SK-N-MC (cell line): ENCODE results near the gene AHCYL1.

Experiments used
- DNase-seq: peaks from one replicate; pipeline ENCODE4 v3.0.0-alpha.2; 2011; ENCODE audit warnings: low read depth, low spot score
- H3K27ac ChIP-seq: fragments of 200-600 bp; sonication (generic); 2 replicates; pipeline ENCODE4 v1.5.1; 2016; ENCODE audit warnings: mixed run types
- H3K36me3 ChIP-seq: fragments of 200-600 bp; sonication (generic); 2 replicates; pipeline ENCODE4 v1.6.1; 2017; ENCODE audit warnings: antibody characterized with exemption, low read length, mixed read lengths; ENCODE audit not compliant: insufficient read depth
- H3K4me3 ChIP-seq: fragments of 200-600 bp; sonication (generic); 2 replicates; pipeline ENCODE4 v1.5.1; 2016
- H3K9ac ChIP-seq: fragments of 200-600 bp; sonication (generic); 2 replicates; pipeline ENCODE4 v1.8.0; 2017; ENCODE audit warnings: mixed run types, mixed read lengths; ENCODE audit not compliant: insufficient read length
- H3K9me3 ChIP-seq: fragments of 200-600 bp; sonication (generic); 2 replicates; pipeline ENCODE4 v1.6.1; 2017; ENCODE audit warnings: low read depth, mild to moderate bottlenecking, antibody characterized with exemption, low read length, moderate library complexity, mixed read lengths
- EZH2 ChIP-seq: fragments of 200-600 bp; sonication (generic); IDR thresholded peaks from one replicate; pipeline ENCODE4 v1.6.1; 2017; ENCODE audit warnings: antibody characterized with exemption
- FOXP2 ChIP-seq: optimal IDR thresholded peaks from 2 replicates; pipeline ENCODE3; 2011; ENCODE audit warnings: mild to moderate bottlenecking, moderate library complexity; ENCODE audit not compliant: insufficient read depth; ENCODE audit errors: extremely low read length, control extremely low read depth
- POLR2AphosphoS5 ChIP-seq: IDR thresholded peaks from 2 replicates; pipeline ENCODE4 v1.6.1; 2012; ENCODE audit warnings: mild to moderate bottlenecking, low read depth, low read length, borderline replicate concordance

Gene AHCYL1

DNA sequence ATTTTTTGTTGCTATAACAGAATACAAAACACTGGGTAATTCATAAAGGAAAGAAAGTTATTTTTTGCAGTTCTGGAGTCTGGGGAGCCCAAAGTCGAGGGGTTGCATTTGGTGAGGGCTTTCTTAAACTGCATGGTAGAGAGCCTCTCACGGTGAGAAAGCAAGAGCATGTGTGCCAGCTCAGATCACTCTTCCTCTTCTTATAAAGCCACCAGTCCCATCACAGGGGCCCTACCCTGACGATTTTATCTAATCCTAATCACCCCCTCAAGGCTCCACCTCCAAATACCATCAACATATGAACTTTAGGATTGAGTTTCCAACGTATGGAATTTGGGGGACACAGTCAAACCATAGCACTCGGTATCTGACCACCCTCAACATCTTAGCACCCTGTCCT is 48.9 kb downstream of the AHCYL1 start:
- no peak for DNase-seq
- H3K27ac ChIP-seq: no peak overlapping the region
- no peak overlapping the region for H3K4me3 ChIP-seq
- H3K36me3 ChIP-seq: peaks cover 17% of the 10 kb centered on the region
- TF ChIP-seq POLR2AphosphoS5 (no peak), FOXP2 (no peak), EZH2 (no peak)
- no peaks in the 10 kb centered on the region for H3K9me3 ChIP-seq
- H3K9ac ChIP-seq: no peak overlapping the region

DNA sequence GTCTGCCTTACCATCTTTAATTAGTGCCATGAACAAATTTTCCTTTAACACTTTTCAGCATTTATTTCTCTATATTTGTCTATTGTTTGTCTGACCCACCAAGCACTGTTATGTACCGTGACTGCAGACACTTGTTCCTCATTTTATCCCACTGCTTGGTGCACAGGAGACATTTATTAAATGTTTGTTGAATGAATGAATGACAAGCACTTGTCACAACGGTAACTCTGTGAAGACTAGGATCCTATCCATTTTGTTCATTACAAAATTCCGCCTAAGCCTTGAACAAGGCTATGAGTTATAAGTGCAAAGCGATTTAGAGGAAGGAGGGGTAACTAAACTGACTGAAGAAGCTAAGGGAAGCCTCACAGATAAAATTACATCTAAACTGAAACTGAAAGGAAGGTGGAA is 49.5 kb downstream of the AHCYL1 start:
- H3K27ac ChIP-seq: peak overlapping the region; percentile 87

GRCh38 chr1:110034451-110035235 is 50.1 kb downstream of the AHCYL1 start, which contains the start of gene STRIP1:
Gene STRIP1, plus strand, starts transcription at chr1:110034624. Its CDS starts 14 bp downstream, at chr1:110034638.
- peak within 1 kb of the TSS; percentile 98 for H3K9ac ChIP-seq
- peak within 1 kb of the TSS; percentile 87 for H3K27ac ChIP-seq
- H3K36me3 ChIP-seq: peaks cover 29% of the 10 kb centered on the region
- peak within 1 kb of the TSS; percentile 98 for H3K4me3 ChIP-seq
- no peaks in the 10 kb centered on the region for H3K9me3 ChIP-seq
- TF ChIP-seq EZH2 (no peak), POLR2AphosphoS5 (peak; percentile 80)
- peak; percentile 88 for DNase-seq

More for the DNA sequence above, 49.5 kb downstream of the AHCYL1 start:
- Histone ChIP-seq H3K9ac (peak overlapping the region; percentile 87), H3K9me3 (no peaks in the 10 kb centered on the region), H3K36me3 (peaks cover 23% of the 10 kb centered on the region), H3K4me3 (peak overlapping the region; percentile 98)
- no peak for TF ChIP-seq FOXP2
- no peak for TF ChIP-seq EZH2
- no peak for TF ChIP-seq POLR2AphosphoS5
- no peak for DNase-seq

- no peak overlapping the region for H3K27ac ChIP-seq
- TF ChIP-seq POLR2AphosphoS5 (no peak), FOXP2 (no peak), EZH2 (no peak)
- DNase-seq: no peak
Measured at GRCh38 chr1:110035236-110035752, 50.7 kb downstream of the AHCYL1 start.

GRCh38 chr1:110038271-110038670 is 53.7 kb downstream of the AHCYL1 start:
- H3K9ac ChIP-seq: no peak overlapping the region
- no peak overlapping the region for H3K27ac ChIP-seq
- DNase-seq: no peak
- no peaks in the 10 kb centered on the region for H3K9me3 ChIP-seq
- no peak overlapping the region for H3K4me3 ChIP-seq
- peaks cover 65% of the 10 kb centered on the region for H3K36me3 ChIP-seq
- TF ChIP-seq EZH2 (no peak), FOXP2 (no peak), POLR2AphosphoS5 (no peak)

More at GRCh38 chr1:110035236-110035752, 50.7 kb downstream of the AHCYL1 start:
- Histone ChIP-seq H3K9ac (peak overlapping the region; percentile 98), H3K4me3 (peak overlapping the region; percentile 98), H3K9me3 (no peaks in the 10 kb centered on the region), H3K36me3 (peaks cover 35% of the 10 kb centered on the region)

DNA sequence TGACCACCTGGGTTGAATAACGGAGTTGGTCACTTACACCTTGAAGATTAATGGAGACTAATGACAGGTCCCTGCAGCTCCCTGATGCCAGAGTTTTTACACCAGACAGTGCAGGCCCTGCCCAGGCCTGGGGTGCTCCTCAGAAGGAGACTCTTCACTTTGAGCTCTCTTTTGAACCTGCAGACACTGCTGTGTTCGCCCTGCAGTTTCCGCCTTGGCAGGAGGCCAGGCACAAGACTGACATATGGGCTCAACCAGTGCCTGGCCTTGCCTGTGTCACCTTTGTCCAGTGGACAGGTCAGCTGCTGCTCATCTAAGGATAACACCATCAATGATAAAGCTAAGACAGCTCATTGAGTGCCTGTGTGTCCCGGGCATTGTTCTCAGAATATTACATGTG is 55.1 kb downstream of the AHCYL1 start:
- TF ChIP-seq FOXP2 (no peak), EZH2 (no peak), POLR2AphosphoS5 (no peak)
- Histone ChIP-seq H3K36me3 (peaks cover 78% of the 10 kb centered on the region), H3K9me3 (no peaks in the 10 kb centered on the region), H3K4me3 (no peak overlapping the region), H3K9ac (no peak overlapping the region), H3K27ac (no peak overlapping the region)
- no peak for DNase-seq

DNA sequence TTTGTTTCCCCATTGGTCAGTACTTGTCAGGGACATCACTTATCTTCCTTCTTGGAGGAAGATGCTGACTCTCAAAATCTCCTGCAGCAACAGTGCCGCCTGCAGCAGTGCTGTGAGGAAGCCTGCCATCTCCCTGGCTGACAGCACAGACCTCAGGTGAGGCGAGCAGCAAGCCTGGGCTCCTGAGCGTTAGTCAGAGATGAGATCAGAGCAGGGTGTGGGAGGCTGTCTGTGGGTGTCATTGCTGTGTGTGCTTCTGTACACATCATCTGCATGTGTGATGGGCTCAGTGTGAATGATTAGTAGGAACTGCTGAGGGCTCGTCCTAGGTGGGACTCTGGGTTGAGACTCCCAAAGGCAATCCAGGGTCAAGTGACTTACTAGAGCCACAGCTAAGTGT is 56.0 kb downstream of the AHCYL1 start:
- no peak for DNase-seq
- H3K4me3 ChIP-seq: no peak overlapping the region
- no peak for TF ChIP-seq EZH2
- TF ChIP-seq FOXP2: no peak
- TF ChIP-seq POLR2AphosphoS5: no peak
- peaks cover 87% of the 10 kb centered on the region for H3K36me3 ChIP-seq
- no peaks in the 10 kb centered on the region for H3K9me3 ChIP-seq
- H3K27ac ChIP-seq: no peak overlapping the region
- no peak overlapping the region for H3K9ac ChIP-seq

GRCh38 chr1:110043016-110043415 is 58.5 kb downstream of the AHCYL1 start:
- H3K9me3 ChIP-seq: no peaks in the 10 kb centered on the region
- DNase-seq: no peak
- H3K36me3 ChIP-seq: peaks cover 96% of the 10 kb centered on the region
- no peak overlapping the region for H3K4me3 ChIP-seq
- no peak for TF ChIP-seq EZH2
- TF ChIP-seq FOXP2: no peak
- no peak for TF ChIP-seq POLR2AphosphoS5
- H3K27ac ChIP-seq: no peak overlapping the region
- H3K9ac ChIP-seq: no peak overlapping the region
